ENCODE results near the gene DENND4C. TPM values are rescaled to one million over a fixed set of nuclear protein-coding genes. Genes with fewer than 3 reads are reported as not detected.

Gene DENND4C
- total RNA-seq, 1 donor from 2014 or later: 92.3 TPM

DNA sequence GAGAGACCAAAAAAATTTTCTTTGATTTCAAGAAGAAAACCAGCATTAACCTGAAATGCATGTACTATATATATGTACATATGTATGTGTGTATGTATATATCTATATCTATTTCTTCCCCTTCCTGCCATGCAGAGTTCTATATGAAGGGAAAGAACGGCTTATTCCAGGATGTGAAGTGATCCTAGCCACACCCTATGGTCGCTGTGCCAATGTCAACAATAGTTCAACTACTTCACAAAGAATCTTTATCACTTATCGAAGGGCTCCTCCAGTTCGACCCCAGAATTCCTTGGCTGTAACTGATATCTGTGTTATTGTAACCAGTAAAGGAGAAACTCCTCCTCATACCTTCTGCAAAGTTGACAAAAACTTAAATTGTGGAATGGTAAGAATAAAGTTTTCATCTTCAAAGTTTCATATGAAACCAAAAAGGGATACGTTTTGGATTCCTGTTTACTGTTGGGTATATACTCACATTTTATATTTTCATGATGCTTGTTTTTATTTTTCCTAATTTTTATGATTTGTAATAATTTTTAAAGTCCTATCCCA, 56.2 kb downstream of the DENND4C start:
- Histone ChIP-seq H3K4me3 (no peak overlapping the region), H3K27ac (no peak overlapping the region), H3K36me3 (peaks cover 0 to 17% of the 10 kb centered on the region in 2 donors), H3K4me1 (peaks cover 43% of the 10 kb centered on the region), H3K27me3 (no peaks in the 10 kb centered on the region), H3K9me3 (no peaks in the 10 kb centered on the region)
- no peak for DNase-seq (ENCODE audit: extremely low spot score in 2 of 2)
- intact Hi-C loops (cut with DNase I): no loop called here
- no peak for TF ChIP-seq CTCF (IDR thresholded peaks at IDR 0.05)
- TF ChIP-seq POLR2AphosphoS5 (IDR thresholded peaks at IDR 0.05; ENCODE audit: insufficient read depth in 1 of 2, low read depth in 1 of 2): no peak

DNA sequence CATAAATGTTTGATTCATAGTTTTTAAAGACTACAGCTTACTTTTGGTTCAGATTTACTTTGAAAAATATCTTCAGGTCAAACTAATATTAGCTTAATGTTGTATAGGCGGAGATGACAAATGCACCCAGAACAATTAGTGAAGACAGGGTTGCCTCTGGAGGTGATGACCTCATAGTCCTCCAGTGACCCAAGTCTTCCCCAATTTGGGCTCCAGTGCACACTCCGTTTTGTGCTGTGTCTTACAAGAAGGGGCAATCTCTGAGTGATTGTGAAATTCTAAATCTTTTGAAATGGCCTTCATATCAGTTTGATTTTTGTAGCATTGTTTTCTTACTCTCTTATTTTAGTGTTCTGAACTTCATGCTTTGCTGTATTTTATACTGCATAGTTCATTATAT, 57.6 kb downstream of the DENND4C start:
- H3K27ac ChIP-seq: no peak overlapping the region
- intact Hi-C loops (cut with DNase I): no loop called here
- no peaks in the 10 kb centered on the region for H3K27me3 ChIP-seq
- no peak overlapping the region for H3K4me3 ChIP-seq
- peaks cover 0 to 23% of the 10 kb centered on the region in 2 donors for H3K36me3 ChIP-seq
- H3K4me1 ChIP-seq: peaks cover 32% of the 10 kb centered on the region
- TF ChIP-seq POLR2AphosphoS5 (IDR thresholded peaks at IDR 0.05; ENCODE audit: insufficient read depth in 1 of 2, low read depth in 1 of 2): no peak
- no peak for TF ChIP-seq CTCF (IDR thresholded peaks at IDR 0.05)
- TF ChIP-seq POLR2A (IDR thresholded peaks at IDR 0.05): no peak
- no peaks in the 10 kb centered on the region for H3K9me3 ChIP-seq
- no peak for DNase-seq (ENCODE audit: extremely low spot score in 2 of 2)

GRCh38 chr9:19290103-19290502, 59.6 kb downstream of the DENND4C start:
- Histone ChIP-seq H3K4me3 (no peak overlapping the region), H3K36me3 (peaks cover 0 to 23% of the 10 kb centered on the region in 2 donors), H3K27me3 (no peaks in the 10 kb centered on the region), H3K9me3 (no peaks in the 10 kb centered on the region), H3K27ac (no peak overlapping the region), H3K4me1 (peaks cover 20% of the 10 kb centered on the region)
- TF ChIP-seq POLR2AphosphoS5 (IDR thresholded peaks at IDR 0.05; ENCODE audit: insufficient read depth in 1 of 2, low read depth in 1 of 2) (no peak), CTCF (IDR thresholded peaks at IDR 0.05) (no peak), POLR2A (IDR thresholded peaks at IDR 0.05) (no peak)
- intact Hi-C loops (cut with DNase I): no loop called here
- DNase-seq (ENCODE audit: extremely low spot score in 2 of 2): no peak

- H3K36me3 ChIP-seq: peaks cover 0 to 27% of the 10 kb centered on the region in 2 donors
- intact Hi-C loops (cut with DNase I): no loop called here
Measured at GRCh38 chr9:19294219-19294618, 63.7 kb downstream of the DENND4C start.

More at GRCh38 chr9:19294219-19294618, 63.7 kb downstream of the DENND4C start:
- DNase-seq (ENCODE audit: extremely low spot score in 2 of 2): no peak
- no peaks in the 10 kb centered on the region for H3K4me1 ChIP-seq
- H3K4me3 ChIP-seq: no peak overlapping the region
- H3K9me3 ChIP-seq: no peaks in the 10 kb centered on the region
- H3K27me3 ChIP-seq: no peaks in the 10 kb centered on the region
- TF ChIP-seq POLR2AphosphoS5 (IDR thresholded peaks at IDR 0.05; ENCODE audit: insufficient read depth in 1 of 2, low read depth in 1 of 2): no peak
- TF ChIP-seq CTCF (IDR thresholded peaks at IDR 0.05): no peak
- TF ChIP-seq POLR2A (IDR thresholded peaks at IDR 0.05): no peak
- H3K27ac ChIP-seq: no peak overlapping the region

Data from vagina (tissue), 2 donors.